Brain microvascular endothelial cell (primary cell): ENCODE results near the gene EVI5.

Experiments
- DNase-seq: peaks from one replicate; pipeline ENCODE4 v3.0.0-alpha.2; 2020
- H3K27ac ChIP-seq: fragments of 250-450 bp; sonication (Bioruptor Pico); 2 replicates; pipeline ENCODE4 v1.5.1; 2020; ENCODE audit warnings: mild to moderate bottlenecking, moderate library complexity
- H3K27me3 ChIP-seq: fragments of 250-450 bp; sonication (Bioruptor Pico); replicated peaks from 2 replicates; pipeline ENCODE4 v1.5.1; 2020; ENCODE audit warnings: mild to moderate bottlenecking
- H3K36me3 ChIP-seq: fragments of 250-450 bp; sonication (Bioruptor Pico); replicated peaks from 2 replicates; pipeline ENCODE4 v1.5.1; 2020; ENCODE audit warnings: mild to moderate bottlenecking
- H3K4me3 ChIP-seq: 2 replicates; pipeline ENCODE4 v1.5.1; 2011; ENCODE audit warnings: low read depth, mild to moderate bottlenecking, control low read depth, low read length, moderate library complexity
- CTCF ChIP-seq: IDR thresholded peaks from 2 replicates; pipeline ENCODE4 v1.5.1; 2011; ENCODE audit warnings: low read depth, mild to moderate bottlenecking, moderate library complexity, low read length, control low read depth, inconsistent platforms; ENCODE audit errors: missing control alignments
- in situ Hi-C: cut with HindIII; loops from 2 replicates; pipeline ENCODE4 v1.10.0; 2017; ENCODE audit warnings: low sequenced_read_pairs, low pct_ligation_motif_present

The EVI5 gene

GRCh38 chr1:92482665-92483609 lies 302.0 kb downstream of the EVI5 start:
- DNase-seq: no peak
- H3K27ac ChIP-seq: no peak overlapping the region

GRCh38 chr1:92481971-92482664 lies 302.8 kb downstream of the EVI5 start:
- DNase-seq: no peak
- Histone ChIP-seq H3K27me3 (peaks cover 59% of the 10 kb centered on the region), H3K4me3 (peak overlapping the region; percentile 27), H3K36me3 (no peaks in the 10 kb centered on the region), H3K27ac (no peak overlapping the region)
- in situ Hi-C loops: no loop called here
- TF ChIP-seq CTCF: no peak

More at GRCh38 chr1:92482665-92483609, 302.0 kb downstream of the EVI5 start:
- no peaks in the 10 kb centered on the region for H3K36me3 ChIP-seq
- no peak for TF ChIP-seq CTCF
- in situ Hi-C loops: no loop called here
- H3K27me3 ChIP-seq: peaks cover 59% of the 10 kb centered on the region
- H3K4me3 ChIP-seq: peak overlapping the region; percentile 22

DNA sequence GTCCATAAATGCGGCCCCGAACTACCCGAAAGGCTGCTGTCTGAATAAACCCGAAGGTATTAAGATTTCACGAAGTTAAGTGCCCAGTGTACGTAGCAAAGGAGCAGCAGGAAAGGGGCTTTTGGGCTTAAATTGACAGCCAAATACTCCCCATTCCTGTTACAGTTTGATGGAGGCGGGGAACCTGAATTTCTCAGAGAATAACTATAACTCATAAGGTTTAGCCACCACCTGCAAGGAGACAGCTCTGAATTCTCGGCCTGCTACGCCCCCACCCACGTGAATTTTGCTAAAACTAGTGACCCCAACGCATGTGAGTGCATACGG lies 303.3 kb downstream of the EVI5 start:
- DNase-seq: no peak
- H3K27ac ChIP-seq: no peak overlapping the region
- H3K27me3 ChIP-seq: peaks cover 59% of the 10 kb centered on the region
- in situ Hi-C loops: no loop called here
- TF ChIP-seq CTCF: no peak
- no peaks in the 10 kb centered on the region for H3K36me3 ChIP-seq
- H3K4me3 ChIP-seq: no peak overlapping the region

GRCh38 chr1:92480813-92481598 lies 303.9 kb downstream of the EVI5 start:
- H3K27ac ChIP-seq: no peak overlapping the region
- peak overlapping the region; percentile 15 for H3K4me3 ChIP-seq
- in situ Hi-C loops: no loop called here
- H3K36me3 ChIP-seq: no peaks in the 10 kb centered on the region
- TF ChIP-seq CTCF: no peak
- peaks cover 59% of the 10 kb centered on the region for H3K27me3 ChIP-seq
- DNase-seq: no peak

GRCh38 chr1:92480200-92480812 lies 304.6 kb downstream of the EVI5 start:
- no peak for DNase-seq
- in situ Hi-C loops: no loop called here
- H3K27me3 ChIP-seq: peaks cover 59% of the 10 kb centered on the region
- no peaks in the 10 kb centered on the region for H3K36me3 ChIP-seq
- H3K4me3 ChIP-seq: no peak overlapping the region
- H3K27ac ChIP-seq: no peak overlapping the region
- TF ChIP-seq CTCF: no peak
